Renal cortex interstitium (tissue), 11 donors: ENCODE measurements around the gene LIN28A. TPM values are rescaled to one million over a fixed set of nuclear protein-coding genes. Genes with fewer than 3 reads are reported as not detected.
A peak's percentile ranks its signal among the peaks of the same experiment; 100 is the strongest.

ENCODE experiments used
- DNase-seq, 11 donors: peaks; one replicate each; pipeline ENCODE4 v3.0.0-alpha.2; 2013; ENCODE audit warnings: low read depth in 9 of 11, low spot score in 4 of 11; ENCODE audit errors: extremely low read depth in 1 of 11
- polyA plus RNA-seq, 3 donors: library from polyadenylated mRNA; unstranded; fragments of 120-200 nt; gene quantifications; one replicate each; pipeline ENCODE4 v1.2.1, GENCODE V29; 2013; ENCODE audit not compliant: insufficient read length in 3 of 3

The LIN28A gene
- polyA plus RNA-seq, 3 donors, result 0.03 to 0.18 (median 0.06) TPM

GRCh38 chr1:26418865-26419349, 8.3 kb downstream of the LIN28A start:
- DNase-seq, result no peak

DNA sequence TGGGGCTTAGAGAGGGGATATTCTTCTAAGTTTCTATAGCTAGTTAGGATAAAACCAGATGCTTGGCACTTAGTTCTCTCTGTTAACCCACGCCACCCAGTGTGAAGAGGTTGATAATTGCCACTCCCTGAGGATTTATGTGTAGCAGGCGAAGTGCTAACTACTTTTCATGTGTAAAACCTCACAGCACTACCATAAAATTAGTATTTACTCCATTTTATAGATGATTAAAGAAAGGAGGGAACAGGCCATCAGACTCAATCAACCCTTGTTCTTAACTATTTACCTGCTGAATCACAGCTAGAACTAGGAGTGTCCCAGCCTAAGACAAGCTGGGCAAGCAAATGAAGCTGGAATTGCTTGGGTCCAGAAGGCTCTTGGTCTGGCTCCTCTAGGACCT, 8.9 kb downstream of the LIN28A start:
- DNase-seq, result no peak

- no peak for DNase-seq
These were observed 19.1 kb downstream of the LIN28A start for GRCh38 chr1:26429721-26430120.

GRCh38 chr1:26431979-26432695, 21.5 kb downstream of the LIN28A start, which contains the start of gene DHDDS:
Gene DHDDS, plus strand, starts transcription at chr1:26432321. Its CDS starts 625 bp downstream, at chr1:26432946.
- peak; percentile 92 to 97 (median 96) for DNase-seq

- no peak for DNase-seq
These were observed 22.2 kb downstream of the LIN28A start for GRCh38 chr1:26432793-26433192.

DNA sequence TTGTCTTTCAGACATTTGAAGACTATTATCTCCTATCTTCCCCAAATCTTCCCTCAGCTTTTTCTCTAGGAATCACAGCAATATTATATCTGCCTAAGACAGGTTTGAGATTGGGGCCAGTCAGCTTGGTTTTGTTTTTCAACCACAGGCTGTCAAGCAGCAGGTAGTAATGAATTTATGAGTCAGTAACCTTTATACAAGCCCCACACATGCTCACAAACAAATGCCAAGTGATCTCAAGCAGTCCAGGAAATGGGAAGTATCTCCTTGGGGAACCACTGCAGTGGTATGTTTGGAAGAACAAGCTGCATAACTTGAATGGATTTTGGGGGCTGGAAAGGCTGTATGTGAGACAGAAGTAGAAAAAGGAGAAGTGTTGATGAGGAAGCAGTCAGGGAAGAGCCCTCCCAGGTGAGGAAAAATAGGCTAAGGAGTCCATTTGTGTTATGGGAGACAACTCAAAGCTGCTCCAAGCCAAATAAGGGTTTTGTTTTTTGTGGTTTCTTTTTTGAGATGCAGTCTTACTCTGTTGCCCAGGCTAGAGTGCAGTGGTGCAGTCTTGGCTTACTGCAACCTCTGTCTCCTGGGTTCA, 23.6 kb downstream of the LIN28A start:
- no peak for DNase-seq

DNA sequence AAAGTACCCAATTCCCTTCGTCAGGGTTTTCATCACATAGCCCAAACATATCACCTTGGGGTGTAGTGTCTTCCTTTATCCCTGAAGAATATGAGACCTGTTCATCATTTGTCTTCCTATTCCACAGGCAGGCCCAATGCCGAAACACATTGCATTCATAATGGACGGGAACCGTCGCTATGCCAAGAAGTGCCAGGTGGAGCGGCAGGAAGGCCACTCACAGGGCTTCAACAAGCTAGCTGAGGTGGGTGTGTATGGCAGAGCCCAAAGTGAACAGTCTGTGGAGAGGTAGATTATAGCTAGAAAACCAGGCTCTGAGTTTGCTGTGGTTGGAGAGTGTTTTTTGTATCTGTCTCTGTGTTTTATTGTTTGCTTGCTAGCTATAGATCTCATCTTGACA, 27.4 kb downstream of the LIN28A start:
- no peak for DNase-seq

DNA sequence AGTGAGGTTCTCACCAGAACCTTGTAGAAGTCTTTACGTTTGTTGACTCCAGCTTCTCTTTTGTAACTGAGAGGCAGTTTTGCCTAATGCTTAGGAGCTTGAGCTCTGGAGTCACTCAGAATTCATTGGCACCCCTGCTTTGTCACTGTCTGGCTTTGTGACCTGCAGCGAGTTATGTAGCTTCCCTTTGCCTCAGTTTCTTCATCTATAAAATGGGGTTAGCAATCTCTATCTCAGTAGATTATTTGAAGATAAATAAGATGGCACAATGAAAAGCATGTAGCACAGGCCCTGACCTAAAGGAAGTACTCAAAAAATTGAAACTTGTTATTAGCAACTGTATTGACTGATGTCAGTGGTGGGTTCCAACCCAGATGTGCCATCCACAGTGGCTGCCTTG, 29.6 kb downstream of the LIN28A start:
- DNase-seq, result no peak

DNA sequence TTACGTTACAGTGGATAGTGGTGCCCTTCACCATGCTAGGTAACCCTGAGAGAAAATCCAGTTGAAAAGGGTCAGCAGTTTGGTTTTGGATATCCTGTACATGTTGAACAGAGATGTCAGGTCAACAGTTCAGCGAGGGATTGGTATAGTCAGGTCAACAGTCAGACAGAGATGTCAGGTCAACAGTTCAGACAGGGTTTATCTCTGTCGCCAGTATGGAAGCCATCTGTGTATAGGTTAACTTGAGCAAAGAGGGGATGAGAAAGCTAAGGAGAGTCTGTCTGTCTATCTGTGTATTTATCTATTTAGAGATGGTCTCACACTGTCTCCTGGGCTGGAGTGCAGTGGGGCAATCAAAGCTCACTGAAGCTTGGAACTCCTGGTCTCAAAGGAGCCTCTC, 39.3 kb downstream of the LIN28A start:
- DNase-seq, result no peak

DNA sequence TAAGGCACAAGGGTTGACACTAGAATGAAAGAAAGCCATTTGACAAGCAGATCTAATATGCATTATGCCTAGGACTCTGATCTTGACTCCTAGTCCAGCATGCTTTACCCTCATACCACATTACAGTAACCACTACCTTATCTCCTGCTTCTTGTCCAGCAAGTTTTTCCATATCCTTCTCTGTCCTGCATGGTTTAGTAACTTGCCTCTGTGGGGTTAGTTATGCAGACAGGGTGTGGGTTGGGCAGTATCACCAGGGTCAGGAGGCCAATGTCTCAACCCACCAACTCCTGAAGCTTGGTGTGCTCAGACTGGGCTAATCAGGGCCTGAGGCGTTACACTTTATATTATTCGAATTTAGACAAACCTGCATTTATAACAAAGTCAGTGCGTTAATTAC, 40.3 kb downstream of the LIN28A start:
- DNase-seq, result no peak

DNA sequence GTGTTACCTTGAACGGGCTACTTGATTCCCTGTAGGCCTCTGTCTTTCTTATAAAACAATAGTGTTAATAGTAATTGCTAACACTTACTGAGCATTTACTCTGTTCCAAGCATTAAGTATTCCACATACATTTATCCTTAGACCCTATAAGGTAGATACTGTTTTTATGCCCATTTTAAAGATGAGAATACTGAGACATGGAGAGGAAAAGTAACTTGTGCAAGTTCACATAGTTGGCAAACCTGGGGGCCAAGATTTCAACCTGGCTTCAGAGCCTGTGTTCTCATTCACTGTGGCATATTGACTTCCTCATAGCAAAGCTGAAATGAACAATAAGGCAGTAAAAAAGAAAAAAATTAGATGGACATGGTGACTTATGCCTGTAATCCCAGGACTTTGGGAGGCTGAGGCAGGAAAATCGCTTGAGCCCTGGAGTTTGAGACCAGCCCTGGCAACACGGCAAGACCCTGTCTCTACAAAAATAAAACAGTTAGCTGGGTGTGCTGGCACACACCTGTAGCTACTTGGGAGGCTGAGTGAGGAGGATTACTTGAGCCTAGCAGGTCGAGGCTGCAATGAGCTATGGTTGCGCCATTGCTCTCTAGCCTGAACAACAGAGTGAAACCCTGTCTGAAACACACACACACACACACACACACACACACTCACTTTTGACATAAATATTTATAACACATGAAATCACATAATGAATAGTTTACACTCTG, 42.0 kb downstream of the LIN28A start:
- no peak for DNase-seq

DNA sequence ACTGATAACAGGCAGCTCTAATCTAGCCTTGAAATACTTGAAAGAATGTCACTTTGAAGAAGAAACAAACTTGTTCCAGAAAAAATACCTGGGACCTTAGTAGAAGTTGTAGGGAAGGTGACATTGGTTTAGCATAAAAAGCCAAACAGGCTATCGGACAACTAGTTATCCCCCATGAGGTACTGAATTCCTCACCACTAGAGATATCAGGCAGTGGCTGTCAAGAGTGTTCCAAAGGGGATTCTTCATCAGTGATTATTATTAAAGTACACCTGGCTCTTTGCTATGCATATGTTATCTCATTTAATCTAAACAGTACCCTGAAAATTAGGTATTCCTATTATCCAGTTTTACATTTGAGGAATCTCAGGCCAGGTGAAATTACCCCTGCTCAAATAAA, 48.5 kb downstream of the LIN28A start:
- DNase-seq, result no peak

GRCh38 chr1:26459573-26460031, 49.0 kb downstream of the LIN28A start:
- DNase-seq, result no peak

DNA sequence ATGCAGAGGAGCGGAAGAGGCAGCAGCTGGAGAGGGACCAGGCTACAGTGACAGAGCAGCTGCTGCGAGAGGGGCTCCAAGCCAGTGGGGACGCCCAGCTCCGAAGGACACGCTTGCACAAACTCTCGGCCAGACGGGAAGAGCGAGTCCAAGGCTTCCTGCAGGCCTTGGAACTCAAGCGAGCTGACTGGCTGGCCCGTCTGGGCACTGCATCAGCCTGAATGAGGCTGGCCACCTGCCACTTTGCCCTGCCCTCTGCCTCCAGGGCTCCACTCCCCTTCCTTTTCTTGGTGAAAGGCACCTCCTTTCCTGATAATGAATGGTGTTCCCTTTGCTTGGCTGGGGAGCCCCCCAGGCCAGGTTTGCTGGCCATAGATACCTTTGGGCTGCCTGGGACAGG, 58.3 kb downstream of the LIN28A start:
- DNase-seq, result peak in 1 of 11 donors; percentile 15

DNA sequence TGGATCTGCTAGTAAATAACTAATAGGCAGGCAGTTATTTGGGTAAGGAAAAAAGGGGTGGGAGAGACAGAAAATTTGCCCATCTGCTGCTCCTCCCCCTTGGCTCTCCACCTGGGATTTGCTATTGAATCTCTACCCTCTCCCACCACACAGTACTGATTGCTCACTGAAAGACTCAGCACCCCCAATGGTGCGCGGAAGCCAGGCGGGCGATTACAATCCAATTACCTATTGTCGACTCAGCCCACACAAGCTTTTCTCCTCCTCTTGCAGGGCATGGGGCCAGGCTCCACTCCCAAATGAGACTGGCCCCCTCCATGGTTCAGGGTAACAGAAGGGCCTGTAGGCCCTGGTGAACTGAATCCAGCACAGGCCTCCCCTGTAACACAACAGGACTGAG, 58.9 kb downstream of the LIN28A start:
- no peak for DNase-seq

GRCh38 chr1:26470878-26471497, 60.4 kb downstream of the LIN28A start:
- no peak for DNase-seq

DNA sequence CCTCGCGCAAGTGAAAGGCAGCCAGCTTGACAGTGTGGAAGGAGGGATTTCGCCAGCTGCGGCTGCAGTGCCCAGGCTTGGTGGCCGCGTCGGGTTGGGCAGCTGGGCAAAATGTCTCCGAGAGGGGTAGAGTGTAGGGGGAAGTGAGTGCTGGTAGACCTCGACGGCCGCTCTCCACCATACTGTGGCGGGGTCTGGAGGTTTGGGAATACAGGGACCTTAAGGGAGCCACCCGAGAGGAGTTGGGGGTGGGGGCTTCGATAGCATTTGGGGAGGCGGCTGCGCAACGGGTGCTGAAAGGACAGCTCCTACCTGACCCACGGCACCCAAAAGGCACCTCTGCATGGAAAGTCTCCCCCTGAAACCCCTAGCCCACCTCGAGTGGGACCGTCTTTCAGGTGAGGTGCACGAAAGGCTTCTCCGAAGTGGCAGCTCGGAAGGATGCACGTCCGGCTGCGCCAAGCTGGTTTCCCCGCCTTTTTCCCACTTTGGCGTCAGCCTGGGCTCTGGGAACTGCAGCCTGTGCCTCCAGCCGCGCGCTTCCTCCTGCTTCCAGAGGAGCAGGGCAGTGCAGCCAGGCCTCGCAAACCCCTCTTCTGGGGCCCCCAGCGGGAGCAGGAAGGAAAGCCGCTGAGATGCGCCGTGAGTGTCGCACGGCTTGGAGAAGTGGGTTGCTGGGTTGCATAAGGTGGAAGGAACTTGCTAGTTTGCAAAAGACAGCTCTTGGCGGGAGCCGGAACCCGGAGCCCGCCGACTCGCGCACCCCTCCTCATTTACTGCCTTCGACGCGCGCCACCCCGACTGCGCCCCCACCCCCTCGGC, 61.1 kb downstream of the LIN28A start:
- peak in 10 of 11 donors; percentile 38 to 70 (median 61) for DNase-seq

DNA sequence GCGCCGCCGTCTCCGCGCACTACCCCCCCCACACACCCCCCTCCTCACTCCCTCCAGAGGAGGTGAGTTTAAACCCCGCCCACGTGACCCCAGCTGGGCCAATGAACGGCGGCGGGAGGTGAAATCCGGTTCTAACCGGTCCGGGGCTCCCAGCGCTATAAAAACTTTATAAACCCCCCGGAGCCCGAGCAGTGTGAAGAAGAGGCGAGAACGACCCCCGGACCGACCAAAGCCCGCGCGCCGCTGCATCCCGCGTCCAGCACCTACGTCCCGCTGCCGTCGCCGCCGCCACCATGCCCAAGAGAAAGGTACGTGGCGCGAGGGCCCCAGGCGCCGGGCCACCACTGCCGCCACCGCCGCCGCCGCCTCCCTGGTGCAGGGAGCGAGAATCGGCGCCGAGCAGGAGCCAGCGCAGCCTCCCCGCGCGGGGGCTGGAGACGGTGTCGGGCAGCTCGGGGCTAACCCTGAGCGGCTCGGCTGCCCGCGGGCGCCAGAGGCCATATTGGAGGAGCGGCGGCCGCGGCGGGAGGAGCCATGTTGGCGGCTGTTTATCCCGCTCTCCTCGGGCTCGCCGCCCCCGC, 61.8 kb downstream of the LIN28A start, which contains the start of gene HMGN2:
HMGN2 (plus strand) TSS at position 121 of the 581 bp plus-strand sequence; CDS start at position 294, 173 bp downstream.
- DNase-seq, result peak in 10 of 11 donors; percentile 68 to 92 (median 90)
